Measurements from ENCODE around the gene ZNF844.
"Not testable (repeated sequence)": the region's sequence is repeated elsewhere in the genome, so short reads cannot be mapped to it uniquely, and the experiment has no call there.

The ZNF844 gene

DNA sequence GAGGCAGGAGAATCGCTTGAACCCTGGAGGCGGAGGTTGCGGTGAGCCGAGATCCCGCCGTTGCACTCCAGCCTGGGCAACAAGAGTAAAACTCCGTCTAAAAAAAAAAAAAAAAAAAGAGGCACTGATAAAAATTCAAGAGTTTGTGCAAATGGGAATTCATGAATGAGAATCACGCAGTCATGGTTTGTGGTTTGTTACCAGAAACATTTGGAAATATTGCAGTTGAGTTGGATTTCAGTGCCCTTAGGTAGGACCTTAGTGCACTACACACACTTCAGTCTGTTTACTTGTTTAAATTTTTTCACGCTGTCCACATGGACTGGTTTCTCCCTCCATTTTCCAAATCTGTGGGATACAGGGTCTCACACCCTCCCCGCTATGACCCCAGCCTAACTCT is 28.4 kb downstream of the ZNF844 start:
- DNase-seq = no peak

DNA sequence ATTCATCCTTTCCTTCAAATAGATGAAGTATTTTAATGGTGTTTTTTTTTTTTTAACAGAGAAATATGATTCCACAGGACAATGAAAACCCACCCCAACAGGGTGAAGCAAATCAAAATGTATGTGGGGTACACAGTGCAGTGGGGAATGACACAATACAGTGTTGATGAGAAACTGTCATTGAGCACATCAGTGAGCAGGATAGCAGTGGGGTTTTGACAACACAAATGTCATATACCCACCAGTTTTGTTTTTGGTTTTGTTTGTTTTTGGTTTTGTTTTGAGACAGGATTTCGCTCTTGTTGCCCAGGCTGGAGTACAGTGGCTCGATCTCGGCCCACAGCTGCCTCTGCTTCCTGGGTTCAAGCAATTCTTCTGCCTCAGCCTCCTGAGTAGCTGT is 29.2 kb downstream of the ZNF844 start:
- no peak for DNase-seq

DNA sequence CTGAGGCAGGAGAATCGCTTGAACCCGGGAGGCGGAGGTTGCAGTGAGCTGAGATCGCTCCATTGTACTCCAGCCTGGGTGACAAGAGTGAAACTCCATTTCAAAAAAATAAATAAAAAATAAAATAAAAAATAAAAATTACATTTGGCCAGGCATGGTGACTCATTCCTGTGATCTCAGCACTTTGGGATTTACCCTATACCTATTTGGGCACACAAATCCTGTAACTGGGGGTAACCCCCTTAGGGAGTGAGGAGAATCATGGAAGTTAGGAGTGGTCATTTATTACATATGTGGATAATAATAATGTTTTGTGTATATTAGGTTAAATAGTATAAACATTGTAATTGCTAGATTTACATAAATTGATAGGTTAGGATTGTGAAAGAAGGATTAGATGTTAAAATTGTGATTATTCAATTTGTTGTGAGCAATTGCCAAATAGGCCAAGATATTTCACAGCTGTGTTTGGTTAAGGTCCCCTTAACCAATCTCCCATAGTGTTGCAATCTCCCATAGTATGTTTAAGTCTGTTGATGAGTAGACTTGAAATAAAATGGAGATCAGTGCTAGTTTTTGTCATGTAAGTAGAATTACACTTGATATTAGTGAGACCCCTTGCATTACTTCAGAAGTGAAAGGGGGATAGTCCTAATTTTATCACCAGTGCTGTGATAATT is 30.7 kb downstream of the ZNF844 start:
- no peak for DNase-seq

DNA sequence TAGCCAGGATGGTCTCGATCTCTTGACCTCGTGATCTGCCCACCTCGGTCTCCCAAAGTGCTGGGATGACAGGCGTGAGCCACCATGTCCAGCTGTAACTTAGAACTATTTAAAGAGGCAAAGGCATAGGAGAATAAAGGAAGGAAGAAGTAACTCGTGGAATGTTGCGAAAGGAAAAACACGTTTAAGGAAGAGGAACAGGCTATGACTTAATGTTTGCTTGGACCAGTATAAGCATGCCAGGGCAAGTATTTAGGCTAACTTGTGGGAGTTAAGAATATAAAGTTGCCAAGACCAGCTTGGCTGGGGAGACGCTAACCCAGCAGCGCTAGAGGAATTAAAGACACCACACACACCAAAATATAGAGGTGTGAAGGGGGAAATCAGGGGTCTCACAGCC is 33.5 kb downstream of the ZNF844 start:
- no peak for DNase-seq

DNA sequence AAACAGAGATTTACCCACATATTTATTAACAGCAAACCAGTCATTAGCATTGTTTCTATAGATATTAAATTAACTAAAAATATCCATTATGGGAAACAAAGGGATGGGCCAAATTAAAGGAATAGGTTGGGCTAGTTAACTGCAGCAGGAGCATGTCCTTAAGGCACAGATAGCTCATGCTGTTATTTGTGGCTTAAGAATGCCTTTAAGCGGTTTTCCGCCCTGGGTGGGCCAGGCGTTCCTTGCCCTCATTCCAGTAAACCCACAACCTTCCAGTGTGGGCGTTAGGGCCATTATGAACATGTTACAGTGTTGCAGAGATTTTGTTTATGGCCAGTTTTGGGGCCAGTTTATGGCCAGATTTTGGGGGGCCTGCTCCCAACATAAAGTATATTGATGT is 39.4 kb downstream of the ZNF844 start:
- not testable (repeated sequence) for DNase-seq

DNA sequence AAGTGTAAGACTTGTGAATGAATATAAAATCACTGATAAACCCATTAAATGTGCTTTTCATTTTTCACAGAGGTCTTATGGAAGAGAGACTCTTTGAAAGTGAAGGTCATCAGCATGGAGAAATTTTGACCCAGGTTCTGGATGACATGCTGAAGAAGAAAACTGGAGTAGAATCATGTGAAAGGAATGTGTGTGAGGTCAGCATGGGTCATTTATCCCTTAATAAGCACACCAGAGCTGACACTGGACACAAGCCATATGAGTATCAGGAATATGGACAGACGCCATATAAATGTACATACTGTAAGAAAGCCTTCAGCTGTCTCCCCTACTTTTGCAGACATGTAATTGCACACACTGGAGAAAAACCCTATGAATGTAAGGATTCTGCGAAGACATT is 46.6 kb downstream of the ZNF844 start:
- DNase-seq = no peak

DNA sequence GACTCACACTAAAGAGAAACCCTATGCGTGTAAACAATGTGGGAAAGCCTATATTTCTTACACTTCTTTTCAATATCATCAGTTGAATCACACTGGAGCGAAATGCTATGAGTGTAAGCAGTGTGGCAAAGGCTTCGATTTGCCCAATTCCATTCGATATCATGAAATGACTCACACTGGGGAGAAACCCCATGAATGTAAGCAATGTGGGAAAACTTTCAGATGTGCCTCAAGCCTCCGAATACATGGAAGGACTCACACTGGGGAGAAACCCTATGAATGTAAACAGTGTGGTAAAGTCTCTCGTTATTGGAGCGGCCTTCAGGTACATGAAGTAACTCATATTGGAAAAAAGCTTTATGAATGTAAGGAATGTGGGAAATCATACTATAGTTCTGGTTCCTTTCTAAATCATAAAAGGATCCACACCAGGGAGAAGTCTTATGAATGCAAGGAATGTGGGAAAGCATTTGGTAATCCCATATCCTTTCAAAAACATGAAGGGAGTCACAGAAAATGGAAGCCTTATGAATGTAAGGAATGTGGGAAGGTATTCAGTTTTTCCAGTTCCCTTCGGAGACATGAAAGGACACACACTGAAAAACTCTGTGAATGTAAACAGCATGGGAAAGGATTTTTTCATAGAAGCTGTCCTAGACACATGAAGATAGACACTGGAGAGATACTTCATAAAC is 47.6 kb downstream of the ZNF844 start:
- no peak for DNase-seq

DNA sequence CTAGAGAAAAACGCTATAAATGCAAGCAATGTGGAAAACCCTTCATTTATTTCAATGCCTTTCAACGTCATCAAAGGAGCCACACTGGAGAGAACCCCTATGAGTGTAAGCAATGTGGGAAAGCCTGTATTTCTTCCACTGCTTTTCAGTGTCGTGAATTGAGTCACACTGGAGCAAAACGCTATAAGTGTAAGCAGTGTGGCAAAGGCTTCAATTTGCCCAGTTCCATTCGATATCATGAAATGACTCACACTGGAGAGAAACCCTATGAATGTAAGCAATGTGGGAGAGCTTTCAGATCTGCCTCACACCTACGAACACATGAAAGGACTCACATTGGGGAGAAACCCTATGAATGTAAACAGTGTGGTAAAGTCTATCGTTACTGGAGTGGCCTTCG is 48.2 kb downstream of the ZNF844 start:
- DNase-seq = no peak

DNA sequence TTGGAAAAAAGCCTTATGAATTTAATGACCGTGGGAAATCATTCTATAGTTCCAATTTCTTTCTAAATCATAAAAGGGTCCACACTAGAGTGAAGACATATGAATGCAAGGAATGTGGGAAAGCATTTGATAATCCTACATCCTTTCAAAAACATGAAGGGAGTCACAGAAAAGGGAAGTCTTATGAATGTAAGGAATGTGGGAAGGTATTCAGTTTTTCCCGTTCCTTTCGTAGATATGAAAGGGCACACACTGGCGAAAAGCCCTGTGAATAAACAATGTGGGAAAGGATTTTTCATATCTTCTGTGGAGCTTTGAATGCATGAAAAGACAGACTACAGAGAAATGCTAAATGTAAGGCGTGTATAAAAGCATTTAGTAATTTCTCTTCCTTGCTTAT is 48.6 kb downstream of the ZNF844 start:
- DNase-seq = no peak

DNA sequence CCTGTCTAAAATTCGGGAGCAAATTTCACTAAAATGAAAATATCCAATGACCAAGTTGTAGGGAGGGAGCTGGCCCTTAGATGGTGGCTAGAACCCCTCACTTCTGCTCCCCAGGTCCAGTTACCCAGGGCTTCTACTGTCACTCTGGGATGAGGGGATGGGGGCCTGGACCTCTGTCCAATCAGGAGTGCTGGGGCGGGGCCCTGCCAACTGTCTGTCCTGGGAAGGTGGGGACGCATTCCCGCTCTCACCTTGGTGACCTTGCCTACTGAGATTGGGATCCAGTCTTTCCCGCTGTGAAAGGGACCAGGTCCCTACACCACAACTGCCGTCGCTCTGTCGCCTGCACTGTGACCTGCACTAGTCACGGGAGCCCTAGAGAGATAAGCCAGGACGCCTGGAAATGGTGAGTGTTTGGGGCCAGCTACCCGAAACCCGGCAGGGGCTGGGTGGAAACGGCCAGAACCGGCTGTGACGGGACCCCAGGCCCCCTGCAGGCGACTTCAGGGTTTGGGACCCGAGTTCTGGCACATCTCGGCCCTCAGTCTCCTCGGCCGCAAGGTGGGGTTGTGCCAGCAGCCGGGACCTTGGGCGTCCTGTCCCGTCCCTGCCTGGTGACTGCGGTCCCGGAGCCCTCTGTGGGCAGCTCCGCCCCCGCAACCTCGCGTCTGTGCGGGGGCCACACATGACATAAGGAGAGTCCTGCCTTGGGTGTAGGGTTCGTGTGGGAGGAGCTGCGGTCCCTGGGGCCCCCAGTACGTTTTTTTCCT is 52.9 kb downstream of the ZNF844 start:
- DNase-seq = no peak

DNA sequence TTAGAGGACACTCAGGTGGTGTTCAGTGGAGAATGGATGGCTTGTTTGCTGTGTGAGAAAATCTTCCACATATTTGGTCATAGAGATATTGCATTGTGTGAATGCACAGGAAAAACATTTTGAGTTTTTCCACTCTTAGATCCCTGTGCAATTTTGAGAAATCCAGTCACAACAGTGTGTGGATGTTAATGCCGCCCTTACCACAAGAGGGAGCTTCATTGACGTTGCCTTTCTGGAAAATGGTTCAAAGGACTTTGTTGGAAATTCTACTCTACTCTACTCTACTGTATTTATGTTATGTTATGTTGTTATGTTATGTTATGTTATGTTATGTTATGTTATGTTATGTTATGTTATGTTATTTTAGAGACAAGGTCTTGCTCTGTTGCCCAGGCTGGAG is 62.2 kb downstream of the ZNF844 start:
- DNase-seq = no peak
